ENCODE measurements around the gene CHL1.

DNA sequence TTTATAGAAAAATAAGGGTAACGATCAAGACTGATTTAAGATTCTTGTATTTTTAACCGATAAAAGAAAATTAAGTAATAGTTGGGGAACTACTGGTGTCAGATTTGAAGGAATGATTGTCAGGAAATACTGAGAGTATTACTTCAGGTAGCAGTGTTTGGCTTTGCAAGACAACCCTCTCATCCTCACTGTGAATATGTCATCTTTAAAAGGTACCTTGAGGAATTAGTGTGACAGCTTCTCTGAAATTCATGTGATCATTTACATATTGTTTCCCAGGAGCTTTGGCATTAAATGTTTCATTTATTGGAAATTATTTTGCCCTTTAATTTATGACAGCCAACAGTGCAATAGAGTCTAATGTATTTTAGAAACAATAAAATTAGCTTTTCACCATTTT lies 3.3 kb downstream of the CHL1 start:
- TF ChIP-seq, protein P1, sequence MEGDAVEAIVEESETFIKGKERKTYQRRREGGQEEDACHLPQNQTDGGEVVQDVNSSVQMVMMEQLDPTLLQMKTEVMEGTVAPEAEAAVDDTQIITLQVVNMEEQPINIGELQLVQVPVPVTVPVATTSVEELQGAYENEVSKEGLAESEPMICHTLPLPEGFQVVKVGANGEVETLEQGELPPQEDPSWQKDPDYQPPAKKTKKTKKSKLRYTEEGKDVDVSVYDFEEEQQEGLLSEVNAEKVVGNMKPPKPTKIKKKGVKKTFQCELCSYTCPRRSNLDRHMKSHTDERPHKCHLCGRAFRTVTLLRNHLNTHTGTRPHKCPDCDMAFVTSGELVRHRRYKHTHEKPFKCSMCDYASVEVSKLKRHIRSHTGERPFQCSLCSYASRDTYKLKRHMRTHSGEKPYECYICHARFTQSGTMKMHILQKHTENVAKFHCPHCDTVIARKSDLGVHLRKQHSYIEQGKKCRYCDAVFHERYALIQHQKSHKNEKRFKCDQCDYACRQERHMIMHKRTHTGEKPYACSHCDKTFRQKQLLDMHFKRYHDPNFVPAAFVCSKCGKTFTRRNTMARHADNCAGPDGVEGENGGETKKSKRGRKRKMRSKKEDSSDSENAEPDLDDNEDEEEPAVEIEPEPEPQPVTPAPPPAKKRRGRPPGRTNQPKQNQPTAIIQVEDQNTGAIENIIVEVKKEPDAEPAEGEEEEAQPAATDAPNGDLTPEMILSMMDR (IDR thresholded peaks at IDR 0.05): no peak
- TF ChIP-seq POLR2A (IDR thresholded peaks at IDR 0.05): no peak
- TF ChIP-seq POLR2AphosphoS5 (IDR thresholded peaks at IDR 0.05): no peak

Measured in transverse colon (tissue), 4 donors.